ENCODE measurements around the gene ZNF710.

The ZNF710 gene

GRCh38 chr15:90019611-90020010 is 18.5 kb downstream of the ZNF710 start:
- FAIRE-seq = no peak

- FAIRE-seq = no peak
Observed at GRCh38 chr15:90020021-90020735, 19.1 kb downstream of the ZNF710 start.

GRCh38 chr15:90020936-90021507 is 19.9 kb downstream of the ZNF710 start:
- no peak for FAIRE-seq

GRCh38 chr15:90022345-90022744 is 21.2 kb downstream of the ZNF710 start:
- no peak for FAIRE-seq

GRCh38 chr15:90022905-90023700 is 22.0 kb downstream of the ZNF710 start:
- FAIRE-seq = no peak

GRCh38 chr15:90024406-90024805 is 23.3 kb downstream of the ZNF710 start:
- no peak for FAIRE-seq

GRCh38 chr15:90025489-90026033 is 24.4 kb downstream of the ZNF710 start:
- no peak for FAIRE-seq

- no peak for FAIRE-seq
Observed at GRCh38 chr15:90028376-90028944, 27.3 kb downstream of the ZNF710 start.

- FAIRE-seq = no peak
Observed at GRCh38 chr15:90029024-90029423, 27.9 kb downstream of the ZNF710 start.

- no peak for FAIRE-seq
Observed at GRCh38 chr15:90030376-90030775, 29.3 kb downstream of the ZNF710 start.

GRCh38 chr15:90031231-90031791 is 30.2 kb downstream of the ZNF710 start:
- no peak for FAIRE-seq

GRCh38 chr15:90033006-90033405 is 31.9 kb downstream of the ZNF710 start:
- FAIRE-seq = no peak

- FAIRE-seq = no peak
Observed at GRCh38 chr15:90033448-90033847, 32.3 kb downstream of the ZNF710 start.

- FAIRE-seq = no peak
Observed at GRCh38 chr15:90035095-90035839, 34.1 kb downstream of the ZNF710 start.

GRCh38 chr15:90035840-90036230 is 34.7 kb downstream of the ZNF710 start:
- no peak for FAIRE-seq

- FAIRE-seq = no peak
Observed at GRCh38 chr15:90036343-90036742, 35.2 kb downstream of the ZNF710 start.

- FAIRE-seq = no peak
Observed at GRCh38 chr15:90036806-90037510, 35.8 kb downstream of the ZNF710 start.

- no peak for FAIRE-seq
Observed at GRCh38 chr15:90037511-90037860, 36.4 kb downstream of the ZNF710 start.

GRCh38 chr15:90037961-90038631 is 37.0 kb downstream of the ZNF710 start:
- no peak for FAIRE-seq

GRCh38 chr15:90038632-90039095 is 37.5 kb downstream of the ZNF710 start:
- no peak for FAIRE-seq

- FAIRE-seq = no peak
Observed at GRCh38 chr15:90039996-90040395, 38.9 kb downstream of the ZNF710 start.

Data from endometrium (tissue), 2 donors.